Keratinocyte (primary cell): Measurements from ENCODE around the gene S100A6. TPM values are rescaled to one million over a fixed set of nuclear protein-coding genes. Genes with fewer than 3 reads are reported as not detected.
"Not testable (repeated sequence)": the region's sequence is repeated elsewhere in the genome, so short reads cannot be mapped to it uniquely, and the experiment has no call there.

Experiments
- DNase-seq: peaks from one replicate; pipeline ENCODE4 v3.0.0-alpha.2; 2011; ENCODE audit warnings: low read depth, missing footprints, low spot score
- FAIRE-seq: peaks from 2 replicates; lab custom pipeline; 2011; peaks lifted over from hg19 to GRCh38; lab: Jason Lieb, UNC
- H2AFZ ChIP-seq: 2 replicates; pipeline ENCODE4 v1.6.0; 2012; ENCODE audit warnings: low read length, control low read depth, inconsistent platforms; ENCODE audit not compliant: control insufficient read depth
- H3K27ac ChIP-seq: 2 replicates; pipeline ENCODE4 v1.5.1; 2011; ENCODE audit warnings: low read length; ENCODE audit not compliant: control insufficient read depth, insufficient read depth
- H3K27me3 ChIP-seq: 3 replicates; pipeline ENCODE4 v1.6.0; 2011; ENCODE audit warnings: low read length; ENCODE audit not compliant: control insufficient read depth, insufficient read depth; ENCODE audit errors: extremely low read depth
- H3K36me3 ChIP-seq, 2 experiments: 2 replicates in 1 of 2; 3 replicates in 1 of 2; pipeline ENCODE4 v1.5.1; 2011; ENCODE audit warnings: low read length in 2 of 2, mild to moderate bottlenecking in 1 of 2; ENCODE audit not compliant: control insufficient read depth in 2 of 2, insufficient read depth in 2 of 2; ENCODE audit errors: extremely low read depth in 1 of 2
- H3K4me1 ChIP-seq: 3 replicates; pipeline ENCODE4 v1.5.1; 2011; ENCODE audit warnings: low read length; ENCODE audit not compliant: control insufficient read depth, insufficient read depth; ENCODE audit errors: extremely low read depth
- H3K4me2 ChIP-seq: 3 replicates; pipeline ENCODE4 v1.6.0; 2011; ENCODE audit warnings: low read depth, low read length; ENCODE audit not compliant: control insufficient read depth, insufficient read depth; ENCODE audit errors: extremely low read depth
- H3K4me3 ChIP-seq, 3 experiments: fragments of 200-600 bp in 1 of 3; sonication (generic) in 1 of 3; 2 replicates in 2 of 3; 3 replicates in 1 of 3; pipeline ENCODE4 v1.5.1; 2011 to 2016; ENCODE audit warnings: low read length in 3 of 3, mild to moderate bottlenecking in 3 of 3, control low read depth in 2 of 3, inconsistent platforms in 1 of 3, low read depth in 1 of 3, mixed read lengths in 1 of 3, mixed run types in 1 of 3, moderate library complexity in 1 of 3; ENCODE audit not compliant: control insufficient read depth in 2 of 3, insufficient read depth in 2 of 3; ENCODE audit errors: extremely low read depth in 1 of 3
- H3K79me2 ChIP-seq: 2 replicates; pipeline ENCODE4 v1.6.0; 2012; ENCODE audit warnings: low read length; ENCODE audit not compliant: control insufficient read depth, insufficient read depth
- H3K9ac ChIP-seq: 3 replicates; pipeline ENCODE4 v1.6.0; 2011; ENCODE audit warnings: low read length; ENCODE audit not compliant: control insufficient read depth, insufficient read depth; ENCODE audit errors: extremely low read depth
- H3K9me1 ChIP-seq: 3 replicates; pipeline ENCODE4 v1.6.0; 2011; ENCODE audit warnings: low read length; ENCODE audit not compliant: control insufficient read depth, insufficient read depth; ENCODE audit errors: extremely low read depth
- H3K9me3 ChIP-seq: 2 replicates; pipeline ENCODE4 v1.5.1; 2012; ENCODE audit warnings: low read depth, low read length; ENCODE audit not compliant: control insufficient read depth
- H4K20me1 ChIP-seq: 3 replicates; pipeline ENCODE4 v1.6.0; 2011; ENCODE audit warnings: low read length; ENCODE audit not compliant: control insufficient read depth, insufficient read depth; ENCODE audit errors: extremely low read depth
- CTCF ChIP-seq, 3 experiments: IDR thresholded peaks in 1 of 3; conservative IDR thresholded peaks in 1 of 3; optimal IDR thresholded peaks in 1 of 3; 2 replicates in 2 of 3; 3 replicates in 1 of 3; pipeline versions ENCODE3 to v1.5.1; 2011; ENCODE audit warnings: low read length in 3 of 3, mild to moderate bottlenecking in 3 of 3, moderate library complexity in 2 of 3, control low read depth in 1 of 3, inconsistent platforms in 1 of 3; ENCODE audit not compliant: insufficient read depth in 2 of 3; ENCODE audit errors: extremely low read depth in 1 of 3
- EZH2 ChIP-seq: IDR thresholded peaks from one replicate; pipeline ENCODE4 v1.6.1; 2012; ENCODE audit warnings: inconsistent platforms, mild to moderate bottlenecking, low read length, moderate library complexity
- dilution Hi-C: fragments of 300-500 bp; cut with MboI; formaldehyde crosslinking; loops from one replicate; pipeline ENCODE4 v1.7.0; 2020; ENCODE audit warnings: low sequenced_read_pairs; ENCODE audit not compliant: extremely low pct_ligation_motif_present
- polyA plus RNA-seq, 5 experiments: library from polyadenylated mRNA; depleted of rRNA in 3 of 5; stranded (reverse) in 3 of 5; stranded (forward) in 1 of 5; unstranded in 1 of 5; fragments of >200 nt; gene quantifications; 1 replicate in 1 of 5; 2 replicates in 3 of 5; 3 replicates in 1 of 5; pipeline versions ENCODE4 v1.2.1 to v1.2.3, GENCODE V29; 2011 to 2012; ENCODE audit warnings: missing spikeins in 2 of 5, low read depth in 1 of 5, low replicate concordance in 1 of 5

The S100A6 gene
- polyA plus RNA-seq, 1 donor (not counting 4 experiments of a cell fraction or from before 2014, with no cell fraction given), result 2,598 TPM

GRCh38 chr1:153563483-153563901, 27.7 kb upstream of the S100A6 start:
- H2AFZ ChIP-seq, result no peak overlapping the region
- no peaks in the 10 kb centered on the region for H3K9me3 ChIP-seq
- DNase-seq (no peak), FAIRE-seq (no peak)
- H3K27ac ChIP-seq, result peak overlapping the region; percentile 100
- H3K4me3 ChIP-seq, result peak overlapping the region; percentile 61 to 99 (median 86)
- peaks cover 21% of the 10 kb centered on the region for H4K20me1 ChIP-seq
- peaks cover 15 to 29% of the 10 kb centered on the region in 2 experiments for H3K36me3 ChIP-seq
- H3K27me3 ChIP-seq, result no peaks in the 10 kb centered on the region
- H3K79me2 ChIP-seq, result peaks cover 21% of the 10 kb centered on the region
- H3K4me1 ChIP-seq, result peaks cover 22% of the 10 kb centered on the region
- H3K4me2 ChIP-seq, result peak overlapping the region; percentile 97
- no peaks in the 10 kb centered on the region for H3K9me1 ChIP-seq
- H3K9ac ChIP-seq, result peak overlapping the region; percentile 99
- dilution Hi-C loops, result no loop called here
- TF ChIP-seq EZH2 (no peak), CTCF (optimal IDR thresholded peaks at IDR 0.05 in 1 of 3, IDR thresholded peaks at IDR 0.05 in 1 of 3, conservative IDR thresholded peaks at IDR 0.05 in 1 of 3; ENCODE audit: extremely low read depth in 1 of 3, insufficient read depth in 2 of 3, low read length in 3 of 3) (no peak)

- H3K27me3 ChIP-seq, H3K9me3 ChIP-seq, FAIRE-seq, DNase-seq, H3K4me1 ChIP-seq, dilution Hi-C loops, H2AFZ ChIP-seq, H3K9me1 ChIP-seq: not testable (repeated sequence)
- Histone ChIP-seq H4K20me1 (peaks cover 21% of the 10 kb centered on the region), H3K4me3 (peak overlapping the region; percentile 39 to 61 (median 57)), H3K27ac (peak overlapping the region; percentile 100), H3K79me2 (peaks cover 21% of the 10 kb centered on the region), H3K9ac (peak overlapping the region; percentile 99), H3K36me3 (peaks cover 17 to 29% of the 10 kb centered on the region in 2 experiments), H3K4me2 (peak overlapping the region; percentile 97)
Observed at GRCh38 chr1:153562021-153562420, 26.2 kb upstream of the S100A6 start.

GRCh38 chr1:153561466-153561985, 25.7 kb upstream of the S100A6 start:
- DNase-seq (no peak), FAIRE-seq (no peak)
- Histone ChIP-seq H3K9ac (peak overlapping the region; percentile 99), H3K27me3 (no peaks in the 10 kb centered on the region), H2AFZ (no peak overlapping the region), H3K36me3 (peaks cover 17 to 30% of the 10 kb centered on the region in 2 experiments), H4K20me1 (peaks cover 21% of the 10 kb centered on the region), H3K9me1 (no peaks in the 10 kb centered on the region), H3K79me2 (peaks cover 18% of the 10 kb centered on the region), H3K4me3 (no peak overlapping the region), H3K4me1 (peaks cover 3% of the 10 kb centered on the region), H3K27ac (peak overlapping the region; percentile 100), H3K4me2 (no peak overlapping the region), H3K9me3 (no peaks in the 10 kb centered on the region)
- dilution Hi-C loops, result no loop called here
- no peak for TF ChIP-seq CTCF (optimal IDR thresholded peaks at IDR 0.05 in 1 of 3, IDR thresholded peaks at IDR 0.05 in 1 of 3, conservative IDR thresholded peaks at IDR 0.05 in 1 of 3; ENCODE audit: extremely low read depth in 1 of 3, insufficient read depth in 2 of 3, low read length in 3 of 3)
- TF ChIP-seq EZH2, result no peak
